GM18519 (cell line): Measurements from ENCODE around the gene PXYLP1.

ENCODE experiments used
- ATAC-seq: cut with Tn5 transposase; IDR thresholded peaks from one replicate; pipeline ENCODE4 v1.9.1; 2021; ENCODE audit warnings: mild to moderate bottlenecking, moderate library complexity; ENCODE audit not compliant: unreplicated experiment, low FRiP score

The PXYLP1 gene

GRCh38 chr3:141246958-141247301, 15.3 kb downstream of the PXYLP1 start:
- ATAC-seq = no peak

- ATAC-seq = no peak
These were observed 16.4 kb downstream of the PXYLP1 start for GRCh38 chr3:141248064-141248463.

- ATAC-seq = no peak
These were observed 17.4 kb downstream of the PXYLP1 start for GRCh38 chr3:141249041-141249440.

- no peak for ATAC-seq
These were observed 18.7 kb downstream of the PXYLP1 start for GRCh38 chr3:141250342-141250741.

GRCh38 chr3:141250828-141251227, 19.2 kb downstream of the PXYLP1 start:
- no peak for ATAC-seq

- no peak for ATAC-seq
These were observed 21.7 kb downstream of the PXYLP1 start for GRCh38 chr3:141253326-141253725.

- no peak for ATAC-seq
These were observed 22.2 kb downstream of the PXYLP1 start for GRCh38 chr3:141253811-141254210.

GRCh38 chr3:141255137-141255845, 23.7 kb downstream of the PXYLP1 start:
- ATAC-seq = no peak

GRCh38 chr3:141255846-141256261, 24.2 kb downstream of the PXYLP1 start:
- no peak for ATAC-seq

- ATAC-seq = no peak
These were observed 25.2 kb downstream of the PXYLP1 start for GRCh38 chr3:141256820-141257219.

GRCh38 chr3:141257961-141258360, 26.3 kb downstream of the PXYLP1 start:
- ATAC-seq = no peak

GRCh38 chr3:141258973-141259372, 27.3 kb downstream of the PXYLP1 start:
- ATAC-seq = no peak

- ATAC-seq = no peak
These were observed 28.4 kb downstream of the PXYLP1 start for GRCh38 chr3:141259821-141260629.

- ATAC-seq = no peak
These were observed 29.0 kb downstream of the PXYLP1 start for GRCh38 chr3:141260630-141260927.

GRCh38 chr3:141261472-141262307, 30.1 kb downstream of the PXYLP1 start:
- ATAC-seq = no peak

GRCh38 chr3:141262308-141262705, 30.7 kb downstream of the PXYLP1 start:
- no peak for ATAC-seq

GRCh38 chr3:141266186-141266585, 34.6 kb downstream of the PXYLP1 start:
- ATAC-seq = no peak

- ATAC-seq = no peak
These were observed 35.4 kb downstream of the PXYLP1 start for GRCh38 chr3:141266797-141267555.

- no peak for ATAC-seq
These were observed 36.0 kb downstream of the PXYLP1 start for GRCh38 chr3:141267629-141268028.

GRCh38 chr3:141268306-141268705, 36.7 kb downstream of the PXYLP1 start:
- ATAC-seq = no peak

- ATAC-seq = no peak
These were observed 37.2 kb downstream of the PXYLP1 start for GRCh38 chr3:141268791-141269190.
